Fibroblast of pulmonary artery (primary cell): ENCODE results near the gene C1orf174.

Source experiments
- DNase-seq: peaks from one replicate; pipeline ENCODE4 v3.0.0-alpha.2; 2010; ENCODE audit warnings: low read depth
- H3K4me3 ChIP-seq: replicated peaks from 2 replicates; pipeline ENCODE4 v1.5.1; 2011; ENCODE audit warnings: low read depth, mild to moderate bottlenecking, control low read depth, low read length, moderate library complexity
- TF ChIP-seq, protein P1 (sequence below): IDR thresholded peaks from 2 replicates; pipeline ENCODE4 v1.5.1; 2011; ENCODE audit warnings: mild to moderate bottlenecking, control low read depth, low read length, inconsistent platforms; ENCODE audit errors: missing control alignments

The C1orf174 gene

DNA sequence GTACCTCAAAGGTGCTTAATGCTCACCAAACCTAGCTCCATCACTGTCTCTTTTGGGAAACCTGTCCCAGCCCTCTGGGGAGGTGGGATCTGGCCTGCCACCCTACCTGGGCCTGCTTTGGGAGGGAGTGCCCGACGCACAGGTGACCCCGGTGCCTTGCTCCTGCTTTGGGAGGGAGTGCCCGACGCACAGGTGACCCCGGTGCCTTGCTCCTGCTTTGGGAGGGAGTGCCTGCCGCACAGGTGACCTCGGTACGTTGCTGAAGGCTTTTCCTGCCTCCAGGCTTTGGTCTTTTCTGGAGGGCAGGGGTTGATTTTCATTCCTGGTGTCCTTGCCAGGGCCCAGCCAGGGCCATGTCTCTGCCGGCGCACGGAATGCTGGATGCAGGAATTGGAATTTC is 25.2 kb upstream of the C1orf174 start:
- TF ChIP-seq, protein P1, sequence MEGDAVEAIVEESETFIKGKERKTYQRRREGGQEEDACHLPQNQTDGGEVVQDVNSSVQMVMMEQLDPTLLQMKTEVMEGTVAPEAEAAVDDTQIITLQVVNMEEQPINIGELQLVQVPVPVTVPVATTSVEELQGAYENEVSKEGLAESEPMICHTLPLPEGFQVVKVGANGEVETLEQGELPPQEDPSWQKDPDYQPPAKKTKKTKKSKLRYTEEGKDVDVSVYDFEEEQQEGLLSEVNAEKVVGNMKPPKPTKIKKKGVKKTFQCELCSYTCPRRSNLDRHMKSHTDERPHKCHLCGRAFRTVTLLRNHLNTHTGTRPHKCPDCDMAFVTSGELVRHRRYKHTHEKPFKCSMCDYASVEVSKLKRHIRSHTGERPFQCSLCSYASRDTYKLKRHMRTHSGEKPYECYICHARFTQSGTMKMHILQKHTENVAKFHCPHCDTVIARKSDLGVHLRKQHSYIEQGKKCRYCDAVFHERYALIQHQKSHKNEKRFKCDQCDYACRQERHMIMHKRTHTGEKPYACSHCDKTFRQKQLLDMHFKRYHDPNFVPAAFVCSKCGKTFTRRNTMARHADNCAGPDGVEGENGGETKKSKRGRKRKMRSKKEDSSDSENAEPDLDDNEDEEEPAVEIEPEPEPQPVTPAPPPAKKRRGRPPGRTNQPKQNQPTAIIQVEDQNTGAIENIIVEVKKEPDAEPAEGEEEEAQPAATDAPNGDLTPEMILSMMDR, result no peak
- DNase-seq, result no peak
- no peak overlapping the region for H3K4me3 ChIP-seq

DNA sequence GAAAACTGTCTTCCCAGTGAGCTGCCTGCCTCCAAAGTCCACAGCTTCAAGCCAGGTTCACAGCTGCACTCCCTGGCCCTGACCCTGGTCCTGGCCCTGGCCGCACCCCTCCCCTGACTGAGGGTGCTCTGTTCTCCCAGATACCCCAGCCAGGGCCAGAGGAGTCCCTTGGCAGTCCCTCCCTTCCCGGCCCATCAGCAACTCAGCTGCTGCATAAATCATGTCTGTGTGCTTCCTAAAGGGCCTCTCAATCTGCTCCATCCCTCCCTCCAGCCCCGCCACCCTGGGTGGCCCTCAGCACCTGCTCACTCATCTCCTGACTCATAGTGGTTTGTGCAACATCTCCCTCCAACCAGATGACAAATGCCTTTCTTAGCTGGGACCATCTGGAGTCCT is 24.8 kb upstream of the C1orf174 start:
- TF ChIP-seq, protein P1, result no peak

DNA sequence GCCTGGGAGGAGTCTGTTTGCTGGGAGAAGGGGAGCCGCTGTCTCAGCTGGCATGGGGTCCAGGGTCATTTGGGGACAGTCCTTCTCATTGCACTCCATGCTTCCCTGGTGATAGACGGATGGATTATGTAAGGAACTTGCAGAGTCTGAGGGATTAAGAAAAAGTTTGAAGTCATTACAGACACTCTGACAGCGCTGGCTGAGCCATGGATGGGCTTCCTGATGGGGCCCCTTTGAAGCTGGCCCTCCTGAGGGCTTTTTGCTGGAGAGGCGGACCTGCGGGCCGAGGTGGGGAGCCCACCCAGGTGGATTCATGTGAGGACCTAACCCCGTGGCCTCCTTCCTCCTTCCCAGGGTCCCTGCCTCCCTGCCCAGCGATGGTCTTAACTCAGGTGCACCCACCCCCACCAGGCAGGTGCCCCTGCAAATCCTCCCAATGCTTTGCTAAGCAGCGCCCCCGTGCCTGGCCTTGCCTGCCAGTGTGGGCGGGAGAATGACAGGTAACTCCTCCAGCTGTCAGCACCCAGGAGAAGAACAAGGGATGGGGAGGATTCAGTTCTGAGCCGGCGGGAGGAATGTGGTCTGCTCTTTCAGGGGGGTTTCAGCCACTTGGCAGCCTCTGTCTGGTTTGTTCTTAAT is 24.2 kb upstream of the C1orf174 start:
- no peak for DNase-seq
- H3K4me3 ChIP-seq, result no peak overlapping the region
- TF ChIP-seq, protein P1, result no peak

More for the DNA sequence above, 24.8 kb upstream of the C1orf174 start:
- H3K4me3 ChIP-seq, result no peak overlapping the region
- no peak for DNase-seq

DNA sequence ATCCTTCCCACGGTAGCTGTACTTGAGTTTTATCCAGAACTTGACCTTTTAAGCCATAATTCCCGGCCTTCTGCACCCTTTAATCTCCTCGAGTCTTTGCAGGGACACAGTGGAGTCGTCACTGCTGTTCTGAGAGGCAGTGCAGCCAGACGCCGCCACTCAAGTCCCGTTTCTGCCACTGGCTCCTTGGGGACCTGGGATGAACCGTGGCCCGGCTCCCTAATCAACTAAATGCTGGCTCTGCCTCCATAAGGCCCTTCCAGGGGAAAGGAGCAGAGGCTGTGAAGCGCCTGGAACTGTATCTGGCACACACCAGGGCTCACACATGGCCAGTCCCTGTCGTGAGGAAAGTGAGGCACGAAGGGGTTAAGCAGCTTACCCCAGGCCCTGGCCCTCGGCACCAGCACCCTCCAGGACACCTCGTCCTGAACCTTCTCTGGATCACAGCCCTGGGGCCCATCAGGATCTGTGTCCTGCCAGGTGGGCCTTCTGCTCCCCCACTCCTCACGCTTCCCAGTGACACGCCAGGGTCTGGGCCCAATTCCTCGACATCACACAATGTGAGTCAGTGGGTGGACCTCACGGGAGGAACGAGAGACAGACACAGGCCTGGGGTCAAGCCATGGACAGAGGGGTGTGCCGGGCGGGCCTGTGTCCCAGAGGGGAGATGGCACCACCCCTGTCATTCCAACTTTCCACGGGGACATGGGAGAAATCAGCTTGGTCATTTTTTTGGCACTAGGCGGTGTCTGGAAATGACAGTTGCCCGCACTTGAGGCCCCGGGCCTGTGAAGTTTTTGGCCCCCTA is 23.5 kb upstream of the C1orf174 start:
- no peak for DNase-seq
- H3K4me3 ChIP-seq, result no peak overlapping the region
- TF ChIP-seq, protein P1, result no peak

DNA sequence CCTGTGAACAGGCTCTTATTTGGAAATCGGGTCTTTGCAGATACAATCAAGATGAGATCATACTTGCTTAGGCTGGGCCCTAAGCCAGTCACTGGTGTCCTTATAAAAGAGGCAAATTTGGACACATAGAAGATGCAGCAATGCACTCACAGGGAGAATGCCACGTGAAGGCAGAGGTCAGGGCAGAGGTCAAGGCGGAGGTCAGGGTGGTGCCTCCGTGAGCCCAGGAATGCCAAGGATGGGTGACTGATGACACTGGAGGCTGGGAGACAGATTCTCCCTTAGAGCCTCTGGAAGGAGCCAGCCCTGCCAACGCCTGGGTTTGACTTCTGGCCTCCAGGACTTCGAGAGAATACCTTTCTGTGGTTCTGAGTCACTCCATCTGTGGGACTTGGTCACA is 22.8 kb upstream of the C1orf174 start:
- DNase-seq, result no peak
- TF ChIP-seq, protein P1, result no peak
- no peak overlapping the region for H3K4me3 ChIP-seq

DNA sequence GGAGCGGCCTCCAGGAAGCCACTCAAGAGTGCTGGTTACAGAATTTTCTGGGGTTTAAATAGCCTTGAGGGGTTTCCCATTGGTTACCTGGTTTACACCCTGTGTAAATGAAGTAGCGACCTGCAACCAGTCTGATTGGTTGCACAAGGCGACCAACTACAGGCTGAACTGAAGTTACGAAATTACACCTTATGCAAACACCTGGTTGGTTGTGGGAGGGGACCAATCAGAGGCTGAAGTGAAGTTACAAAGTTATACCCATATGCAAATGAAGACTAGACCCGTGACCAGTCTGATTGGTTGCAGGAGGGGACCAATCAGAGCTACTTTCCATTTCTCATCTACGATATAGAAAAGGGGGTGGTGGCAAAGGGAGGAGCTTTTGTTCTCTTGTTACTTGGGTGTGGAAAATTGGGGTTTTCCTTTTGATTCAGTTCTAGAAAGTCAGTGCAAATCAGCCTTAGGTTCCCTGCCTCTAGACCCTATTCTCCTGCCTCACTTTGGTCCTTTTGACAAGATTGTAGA is 22.2 kb upstream of the C1orf174 start:
- TF ChIP-seq, protein P1, result no peak
- H3K4me3 ChIP-seq, result no peak overlapping the region
- DNase-seq, result no peak
